Ascending aorta (tissue), 2 donors: ENCODE results near the gene CBLC. TPM values are rescaled to one million over a fixed set of nuclear protein-coding genes. Genes with fewer than 3 reads are reported as not detected.
"Not testable (repeated sequence)": the region's sequence is repeated elsewhere in the genome, so short reads cannot be mapped to it uniquely, and the experiment has no call there.

ENCODE experiments used
- DNase-seq, 2 donors: peaks; one replicate each; pipeline ENCODE4 v3.0.0-alpha.2; 2019; ENCODE audit warnings: low spot score in 2 of 2
- H3K27ac ChIP-seq, 2 donors: fragments of 200-600 bp; sonication (generic); one replicate each; pipeline ENCODE4 v1.5.1; 2016 to 2017; ENCODE audit warnings: mild to moderate bottlenecking in 1 of 2
- H3K27me3 ChIP-seq: fragments of 200-600 bp; sonication (generic); one replicate; pipeline ENCODE4 v1.5.1; 2017
- H3K36me3 ChIP-seq, 2 donors: fragments of 200-600 bp; sonication (generic); one replicate each; pipeline ENCODE4 v1.5.1; 2016
- H3K4me1 ChIP-seq, 2 donors: fragments of 200-600 bp; sonication (generic); one replicate each; pipeline ENCODE4 v1.5.1; 2016 to 2017; ENCODE audit warnings: mild to moderate bottlenecking in 1 of 2
- H3K4me3 ChIP-seq, 2 donors: fragments of 200-600 bp; sonication (generic); one replicate each; pipeline ENCODE4 v1.5.1; 2016 to 2017; ENCODE audit warnings: mild to moderate bottlenecking in 1 of 2
- H3K9me3 ChIP-seq, 2 donors: fragments of 200-600 bp; sonication (generic); one replicate each; pipeline ENCODE4 v1.5.1; 2016
- intact Hi-C: fragments of 100-400 bp; cut with DNase I; formaldehyde crosslinking; loops from one replicate; pipeline ENCODE4 v1.15.1; 2023
- total RNA-seq: library from RNA; depleted of rRNA; stranded (reverse); fragments of >200 nt; gene quantifications from one replicate; pipeline ENCODE4 v1.1.0, GENCODE V29; 2016
- TF ChIP-seq, protein P1 (sequence below), 3 experiments: fragments of 200-600 bp in 2 of 3; fragments of 450-650 bp in 1 of 3; sonication (generic) in 2 of 3; IDR thresholded peaks; one replicate each; pipeline ENCODE4 v1.5.1; 2016 to 2019; ENCODE audit warnings: antibody characterized with exemption in 3 of 3, mild to moderate bottlenecking in 1 of 3, moderate library complexity in 1 of 3

Gene CBLC
- total RNA-seq, 1 donor from 2014 or later, result not detected

DNA sequence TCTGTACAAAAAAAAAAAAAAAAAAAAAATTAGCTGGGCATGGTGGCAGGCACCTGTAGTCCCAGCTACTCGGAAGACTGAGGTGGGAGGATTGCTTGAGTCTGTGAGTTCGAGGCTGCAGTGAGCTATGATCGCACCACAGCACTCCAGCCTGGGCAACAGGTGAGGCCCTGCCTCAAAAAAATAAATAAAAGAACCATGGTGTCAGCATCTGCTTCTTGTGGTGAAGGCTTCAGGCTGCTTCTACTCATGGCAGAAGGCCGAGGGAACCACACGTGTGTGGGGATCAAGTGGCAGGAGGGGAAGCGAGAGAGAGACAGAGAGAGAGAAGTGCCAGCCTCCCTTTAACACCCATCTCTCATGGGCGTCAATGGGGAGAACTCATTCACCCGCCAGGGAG lies 15.7 kb upstream of the CBLC start:
- TF ChIP-seq, protein P1, sequence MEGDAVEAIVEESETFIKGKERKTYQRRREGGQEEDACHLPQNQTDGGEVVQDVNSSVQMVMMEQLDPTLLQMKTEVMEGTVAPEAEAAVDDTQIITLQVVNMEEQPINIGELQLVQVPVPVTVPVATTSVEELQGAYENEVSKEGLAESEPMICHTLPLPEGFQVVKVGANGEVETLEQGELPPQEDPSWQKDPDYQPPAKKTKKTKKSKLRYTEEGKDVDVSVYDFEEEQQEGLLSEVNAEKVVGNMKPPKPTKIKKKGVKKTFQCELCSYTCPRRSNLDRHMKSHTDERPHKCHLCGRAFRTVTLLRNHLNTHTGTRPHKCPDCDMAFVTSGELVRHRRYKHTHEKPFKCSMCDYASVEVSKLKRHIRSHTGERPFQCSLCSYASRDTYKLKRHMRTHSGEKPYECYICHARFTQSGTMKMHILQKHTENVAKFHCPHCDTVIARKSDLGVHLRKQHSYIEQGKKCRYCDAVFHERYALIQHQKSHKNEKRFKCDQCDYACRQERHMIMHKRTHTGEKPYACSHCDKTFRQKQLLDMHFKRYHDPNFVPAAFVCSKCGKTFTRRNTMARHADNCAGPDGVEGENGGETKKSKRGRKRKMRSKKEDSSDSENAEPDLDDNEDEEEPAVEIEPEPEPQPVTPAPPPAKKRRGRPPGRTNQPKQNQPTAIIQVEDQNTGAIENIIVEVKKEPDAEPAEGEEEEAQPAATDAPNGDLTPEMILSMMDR (IDR thresholded peaks at IDR 0.05), result no peak
- Histone ChIP-seq H3K9me3 (no peaks in the 10 kb centered on the region), H3K36me3 (peaks cover 12 to 17% of the 10 kb centered on the region in 2 donors), H3K27me3 (no peaks in the 10 kb centered on the region), H3K4me1 (peaks cover under 1 to 12% of the 10 kb centered on the region in 2 donors), H3K4me3 (no peak overlapping the region), H3K27ac (no peak overlapping the region)
- no peak for DNase-seq
- intact Hi-C loops, result no loop called here

GRCh38 chr19:44765033-44765948 lies 12.4 kb upstream of the CBLC start:
- H3K36me3 ChIP-seq, result peaks cover 3 to 4% of the 10 kb centered on the region in 2 donors
- intact Hi-C loops, result no loop called here
- H3K4me3 ChIP-seq, result no peak overlapping the region
- H3K4me1 ChIP-seq, result peaks cover 0 to 2% of the 10 kb centered on the region in 2 donors
- no peak overlapping the region for H3K27ac ChIP-seq
- H3K27me3 ChIP-seq, result no peaks in the 10 kb centered on the region
- TF ChIP-seq, protein P1 (IDR thresholded peaks at IDR 0.05), result no peak
- DNase-seq, result no peak
- no peaks in the 10 kb centered on the region for H3K9me3 ChIP-seq

DNA sequence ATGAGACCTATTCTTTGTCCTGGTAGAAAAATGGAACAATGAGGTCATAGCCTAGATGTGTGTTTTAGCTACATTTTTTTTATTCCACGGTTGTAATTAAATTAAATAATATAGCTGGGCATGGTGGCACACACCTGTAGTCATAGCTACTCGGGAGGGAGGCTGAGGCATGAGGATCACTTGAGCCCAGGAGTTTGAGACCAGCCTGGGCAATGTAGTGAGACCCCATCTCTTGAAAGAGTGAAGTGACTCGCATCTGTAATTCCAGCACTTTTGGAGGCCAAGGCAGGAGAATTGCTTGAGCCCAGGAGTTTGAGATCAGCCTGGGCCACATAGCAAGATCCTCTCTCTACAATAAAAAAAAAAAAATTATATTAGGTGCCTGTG lies 11.7 kb upstream of the CBLC start:
- TF ChIP-seq, protein P1 (IDR thresholded peaks at IDR 0.05), result no peak
- Histone ChIP-seq H3K9me3 (no peaks in the 10 kb centered on the region), H3K36me3 (no peaks in the 10 kb centered on the region), H3K4me3 (no peak overlapping the region), H3K27ac (no peak overlapping the region), H3K27me3 (no peaks in the 10 kb centered on the region), H3K4me1 (peaks cover 0 to 2% of the 10 kb centered on the region in 2 donors)
- intact Hi-C loops, result no loop called here
- DNase-seq, result no peak

- no peak overlapping the region for H3K27ac ChIP-seq
- H3K4me1 ChIP-seq, result peaks cover 0 to 2% of the 10 kb centered on the region in 2 donors
- H3K36me3 ChIP-seq, result no peaks in the 10 kb centered on the region
- no peak for DNase-seq
- no peaks in the 10 kb centered on the region for H3K27me3 ChIP-seq
- no peak overlapping the region for H3K4me3 ChIP-seq
- H3K9me3 ChIP-seq, result no peaks in the 10 kb centered on the region
- TF ChIP-seq, protein P1 (IDR thresholded peaks at IDR 0.05), result no peak
- intact Hi-C loops, result no loop called here
Measured at GRCh38 chr19:44767295-44768180, 10.2 kb upstream of the CBLC start.

- peak overlapping the region in 1 of 2 donors; percentile 5 for H3K27ac ChIP-seq
- H3K9me3 ChIP-seq, result no peaks in the 10 kb centered on the region
- peaks cover 0 to 2% of the 10 kb centered on the region in 2 donors for H3K4me1 ChIP-seq
- DNase-seq, result peak; percentile 84 to 96
- no peak overlapping the region for H3K4me3 ChIP-seq
- no peaks in the 10 kb centered on the region for H3K36me3 ChIP-seq
- intact Hi-C loops, result loop anchor here (1.0 kb wide), 2 partner anchors 46 to 81 kb away; no protein-coding TSS in a partner anchor
- TF ChIP-seq, protein P1 (IDR thresholded peaks at IDR 0.05), result peak; percentile 80 to 91 (median 85)
- no peaks in the 10 kb centered on the region for H3K27me3 ChIP-seq
Measured at GRCh38 chr19:44770550-44771257, 7.0 kb upstream of the CBLC start.

- H3K36me3 ChIP-seq, H3K4me1 ChIP-seq, H3K9me3 ChIP-seq, DNase-seq, intact Hi-C loops, H3K27ac ChIP-seq, H3K27me3 ChIP-seq, H3K4me3 ChIP-seq: not testable (repeated sequence)
Measured at GRCh38 chr19:44772144-44772543, 5.5 kb upstream of the CBLC start.
